ENCODE data around the gene TNIK.
A peak's percentile ranks its signal among the peaks of the same experiment; 100 is the strongest.

TNIK gene

GRCh38 chr3:171227359-171227758, 232.8 kb downstream of the TNIK start:
- DNase-seq (ENCODE audit: low read depth) = no peak
- H3K4me3 ChIP-seq (ENCODE audit: low read length) = no peak overlapping the region
- no peak for TF ChIP-seq CTCF (conservative IDR thresholded peaks at IDR 0.05; ENCODE audit: low read length)

- H3K4me3 ChIP-seq (ENCODE audit: low read length) = no peak overlapping the region
- no peak for DNase-seq (ENCODE audit: low read depth)
- TF ChIP-seq CTCF (conservative IDR thresholded peaks at IDR 0.05; ENCODE audit: low read length) = no peak
Observed at GRCh38 chr3:171226794-171227193, 233.4 kb downstream of the TNIK start.

- no peak overlapping the region for H3K4me3 ChIP-seq (ENCODE audit: low read length)
- TF ChIP-seq CTCF (conservative IDR thresholded peaks at IDR 0.05; ENCODE audit: low read length) = no peak
- peak; percentile 88 for DNase-seq (ENCODE audit: low read depth)
Observed at GRCh38 chr3:171225708-171226107, 234.5 kb downstream of the TNIK start.

GRCh38 chr3:171225165-171225564, 235.0 kb downstream of the TNIK start:
- TF ChIP-seq CTCF (conservative IDR thresholded peaks at IDR 0.05; ENCODE audit: low read length) = no peak
- H3K4me3 ChIP-seq (ENCODE audit: low read length) = no peak overlapping the region
- DNase-seq (ENCODE audit: low read depth) = peak; percentile 6

- DNase-seq (ENCODE audit: low read depth) = no peak
- no peak overlapping the region for H3K4me3 ChIP-seq (ENCODE audit: low read length)
- no peak for TF ChIP-seq CTCF (conservative IDR thresholded peaks at IDR 0.05; ENCODE audit: low read length)
Observed at GRCh38 chr3:171223396-171223795, 236.8 kb downstream of the TNIK start.

GRCh38 chr3:171222995-171223394, 237.2 kb downstream of the TNIK start:
- no peak overlapping the region for H3K4me3 ChIP-seq (ENCODE audit: low read length)
- no peak for TF ChIP-seq CTCF (conservative IDR thresholded peaks at IDR 0.05; ENCODE audit: low read length)
- no peak for DNase-seq (ENCODE audit: low read depth)

GRCh38 chr3:171221597-171221996, 238.6 kb downstream of the TNIK start:
- no peak for TF ChIP-seq CTCF (conservative IDR thresholded peaks at IDR 0.05; ENCODE audit: low read length)

More at GRCh38 chr3:171221597-171221996, 238.6 kb downstream of the TNIK start:
- no peak for DNase-seq (ENCODE audit: low read depth)
- H3K4me3 ChIP-seq (ENCODE audit: low read length) = no peak overlapping the region
